ENCODE data around the gene NIT1. TPM values are rescaled to one million over a fixed set of nuclear protein-coding genes. Genes with fewer than 3 reads are reported as not detected.

Gene NIT1
- total RNA-seq, 1 experiment from 2014 or later, result 47.2 TPM

GRCh38 chr1:161159913-161160243 is 42.0 kb downstream of the NIT1 start (continued):
- TF ChIP-seq FOXK1 (CRISPR knock-in tag; IDR thresholded peaks at IDR 0.05) (no peak), RELA (CRISPR knock-in tag; IDR thresholded peaks at IDR 0.05; ENCODE audit: borderline replicate concordance) (no peak), GABPB1 (CRISPR knock-in tag; IDR thresholded peaks at IDR 0.05) (no peak), USF1 (CRISPR knock-in tag; IDR thresholded peaks at IDR 0.05) (no peak), ELF4 (CRISPR knock-in tag; IDR thresholded peaks at IDR 0.05; ENCODE audit: low read depth) (no peak), ZNF396 (CRISPR knock-in tag; IDR thresholded peaks at IDR 0.05; ENCODE audit: borderline replicate concordance) (no peak), GRHL2 (CRISPR knock-in tag; IDR thresholded peaks at IDR 0.05; ENCODE audit: insufficient replicate concordance, severe bottlenecking) (no peak), ATF3 (CRISPR knock-in tag; conservative IDR thresholded peaks at IDR 0.05) (no peak)

GRCh38 chr1:161160671-161161145 is 42.8 kb downstream of the NIT1 start:
- ATAC-seq (no peak), DNase-seq (ENCODE audit: low spot score) (no peak)
- Mint-ChIP-seq H3K4me3 (peak overlapping the region; percentile 84), H3K4me1 (peaks cover 24% of the 10 kb centered on the region), H3K27ac (no peak overlapping the region), H3K9me3 (no peaks in the 10 kb centered on the region), H3K36me3 (peaks cover 22% of the 10 kb centered on the region), H3K27me3 (ENCODE audit: low read depth) (no peaks in the 10 kb centered on the region)
- ChIA-PET POLR2A (no interaction called here), CTCF (no interaction called here)
- no peak for TF ChIP-seq TEAD1 (CRISPR knock-in tag; IDR thresholded peaks at IDR 0.05)
- no peak for TF ChIP-seq EMX1 (CRISPR knock-in tag; IDR thresholded peaks at IDR 0.05)
- no peak for TF ChIP-seq GRHL2 (CRISPR knock-in tag; IDR thresholded peaks at IDR 0.05; ENCODE audit: insufficient replicate concordance, severe bottlenecking)
- no peak for TF ChIP-seq CREM (CRISPR knock-in tag; IDR thresholded peaks at IDR 0.05)
- TF ChIP-seq, protein P1, sequence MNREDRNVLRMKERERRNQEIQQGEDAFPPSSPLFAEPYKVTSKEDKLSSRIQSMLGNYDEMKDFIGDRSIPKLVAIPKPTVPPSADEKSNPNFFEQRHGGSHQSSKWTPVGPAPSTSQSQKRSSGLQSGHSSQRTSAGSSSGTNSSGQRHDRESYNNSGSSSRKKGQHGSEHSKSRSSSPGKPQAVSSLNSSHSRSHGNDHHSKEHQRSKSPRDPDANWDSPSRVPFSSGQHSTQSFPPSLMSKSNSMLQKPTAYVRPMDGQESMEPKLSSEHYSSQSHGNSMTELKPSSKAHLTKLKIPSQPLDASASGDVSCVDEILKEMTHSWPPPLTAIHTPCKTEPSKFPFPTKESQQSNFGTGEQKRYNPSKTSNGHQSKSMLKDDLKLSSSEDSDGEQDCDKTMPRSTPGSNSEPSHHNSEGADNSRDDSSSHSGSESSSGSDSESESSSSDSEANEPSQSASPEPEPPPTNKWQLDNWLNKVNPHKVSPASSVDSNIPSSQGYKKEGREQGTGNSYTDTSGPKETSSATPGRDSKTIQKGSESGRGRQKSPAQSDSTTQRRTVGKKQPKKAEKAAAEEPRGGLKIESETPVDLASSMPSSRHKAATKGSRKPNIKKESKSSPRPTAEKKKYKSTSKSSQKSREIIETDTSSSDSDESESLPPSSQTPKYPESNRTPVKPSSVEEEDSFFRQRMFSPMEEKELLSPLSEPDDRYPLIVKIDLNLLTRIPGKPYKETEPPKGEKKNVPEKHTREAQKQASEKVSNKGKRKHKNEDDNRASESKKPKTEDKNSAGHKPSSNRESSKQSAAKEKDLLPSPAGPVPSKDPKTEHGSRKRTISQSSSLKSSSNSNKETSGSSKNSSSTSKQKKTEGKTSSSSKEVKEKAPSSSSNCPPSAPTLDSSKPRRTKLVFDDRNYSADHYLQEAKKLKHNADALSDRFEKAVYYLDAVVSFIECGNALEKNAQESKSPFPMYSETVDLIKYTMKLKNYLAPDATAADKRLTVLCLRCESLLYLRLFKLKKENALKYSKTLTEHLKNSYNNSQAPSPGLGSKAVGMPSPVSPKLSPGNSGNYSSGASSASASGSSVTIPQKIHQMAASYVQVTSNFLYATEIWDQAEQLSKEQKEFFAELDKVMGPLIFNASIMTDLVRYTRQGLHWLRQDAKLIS (CRISPR knock-in tag; IDR thresholded peaks at IDR 0.05; ENCODE audit: borderline replicate concordance), result no peak
- TF ChIP-seq, protein P2, sequence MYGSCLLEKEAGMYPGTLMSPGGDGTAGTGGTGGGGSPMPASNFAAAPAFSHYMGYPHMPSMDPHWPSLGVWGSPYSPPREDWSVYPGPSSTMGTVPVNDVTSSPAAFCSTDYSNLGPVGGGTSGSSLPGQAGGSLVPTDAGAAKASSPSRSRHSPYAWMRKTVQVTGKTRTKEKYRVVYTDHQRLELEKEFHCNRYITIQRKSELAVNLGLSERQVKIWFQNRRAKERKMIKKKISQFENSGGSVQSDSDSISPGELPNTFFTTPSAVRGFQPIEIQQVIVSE (CRISPR knock-in tag; IDR thresholded peaks at IDR 0.05; ENCODE audit: borderline replicate concordance), result no peak
- no peak for TF ChIP-seq FOXJ3 (CRISPR knock-in tag; IDR thresholded peaks at IDR 0.05; ENCODE audit: borderline replicate concordance)
- no peak for TF ChIP-seq ZNF671 (CRISPR knock-in tag; IDR thresholded peaks at IDR 0.05)
- no peak for TF ChIP-seq NR2C2 (CRISPR knock-in tag; IDR thresholded peaks at IDR 0.05)
- no peak for TF ChIP-seq CREB1 (CRISPR knock-in tag; IDR thresholded peaks at IDR 0.05)
- no peak for TF ChIP-seq SP1 (CRISPR knock-in tag; conservative IDR thresholded peaks at IDR 0.05)
- no peak for TF ChIP-seq CBFB (CRISPR knock-in tag; IDR thresholded peaks at IDR 0.05; ENCODE audit: low read depth)
- TF ChIP-seq FOXP1 (CRISPR knock-in tag; IDR thresholded peaks at IDR 0.05; ENCODE audit: borderline replicate concordance), result no peak
- TF ChIP-seq, protein P3, sequence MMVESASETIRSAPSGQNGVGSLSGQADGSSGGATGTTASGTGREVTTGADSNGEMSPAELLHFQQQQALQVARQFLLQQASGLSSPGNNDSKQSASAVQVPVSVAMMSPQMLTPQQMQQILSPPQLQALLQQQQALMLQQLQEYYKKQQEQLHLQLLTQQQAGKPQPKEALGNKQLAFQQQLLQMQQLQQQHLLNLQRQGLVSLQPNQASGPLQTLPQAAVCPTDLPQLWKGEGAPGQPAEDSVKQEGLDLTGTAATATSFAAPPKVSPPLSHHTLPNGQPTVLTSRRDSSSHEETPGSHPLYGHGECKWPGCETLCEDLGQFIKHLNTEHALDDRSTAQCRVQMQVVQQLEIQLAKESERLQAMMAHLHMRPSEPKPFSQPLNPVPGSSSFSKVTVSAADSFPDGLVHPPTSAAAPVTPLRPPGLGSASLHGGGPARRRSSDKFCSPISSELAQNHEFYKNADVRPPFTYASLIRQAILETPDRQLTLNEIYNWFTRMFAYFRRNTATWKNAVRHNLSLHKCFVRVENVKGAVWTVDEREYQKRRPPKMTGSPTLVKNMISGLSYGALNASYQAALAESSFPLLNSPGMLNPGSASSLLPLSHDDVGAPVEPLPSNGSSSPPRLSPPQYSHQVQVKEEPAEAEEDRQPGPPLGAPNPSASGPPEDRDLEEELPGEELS (CRISPR knock-in tag; IDR thresholded peaks at IDR 0.05), result no peak
- no peak for TF ChIP-seq GTF2I (CRISPR knock-in tag; conservative IDR thresholded peaks at IDR 0.05)
- TF ChIP-seq, protein P4, sequence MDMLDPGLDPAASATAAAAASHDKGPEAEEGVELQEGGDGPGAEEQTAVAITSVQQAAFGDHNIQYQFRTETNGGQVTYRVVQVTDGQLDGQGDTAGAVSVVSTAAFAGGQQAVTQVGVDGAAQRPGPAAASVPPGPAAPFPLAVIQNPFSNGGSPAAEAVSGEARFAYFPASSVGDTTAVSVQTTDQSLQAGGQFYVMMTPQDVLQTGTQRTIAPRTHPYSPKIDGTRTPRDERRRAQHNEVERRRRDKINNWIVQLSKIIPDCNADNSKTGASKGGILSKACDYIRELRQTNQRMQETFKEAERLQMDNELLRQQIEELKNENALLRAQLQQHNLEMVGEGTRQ (CRISPR knock-in tag; IDR thresholded peaks at IDR 0.05), result no peak

All from WTC11 (cell line).